Osteocyte (in vitro differentiated cells): Measurements from ENCODE around the gene PRR20G. TPM values are rescaled to one million over a fixed set of nuclear protein-coding genes. Genes with fewer than 3 reads are reported as not detected.

Experiments used
- DNase-seq: peaks from one replicate; pipeline ENCODE4 v3.0.0; 2021; ENCODE audit warnings: mixed read lengths; ENCODE audit not compliant: unreplicated experiment; ENCODE audit errors: extremely low spot score
- H3K27ac Mint-ChIP-seq: one replicate; pipeline ENCODE4 v1.8.0; 2021; ENCODE audit warnings: mild to moderate bottlenecking, mixed read lengths; ENCODE audit not compliant: unreplicated experiment
- H3K27me3 Mint-ChIP-seq: one replicate; pipeline ENCODE4 v1.8.0; 2021; ENCODE audit warnings: mixed read lengths; ENCODE audit not compliant: unreplicated experiment
- H3K36me3 Mint-ChIP-seq: one replicate; pipeline ENCODE4 v1.8.0; 2021; ENCODE audit warnings: mixed read lengths; ENCODE audit not compliant: unreplicated experiment
- H3K4me1 Mint-ChIP-seq: one replicate; pipeline ENCODE4 v1.8.0; 2021; ENCODE audit warnings: mixed read lengths; ENCODE audit not compliant: unreplicated experiment
- H3K4me3 Mint-ChIP-seq: one replicate; pipeline ENCODE4 v1.8.0; 2021; ENCODE audit warnings: mild to moderate bottlenecking, moderate library complexity, mixed read lengths; ENCODE audit not compliant: unreplicated experiment
- H3K9me3 Mint-ChIP-seq: one replicate; pipeline ENCODE4 v1.8.0; 2021; ENCODE audit warnings: mixed read lengths; ENCODE audit not compliant: unreplicated experiment
- CTCF ChIP-seq: fragments of 200-600 bp; sonication (generic); IDR thresholded peaks from 2 replicates; pipeline ENCODE4 v1.5.0; 2021; ENCODE audit warnings: antibody characterized with exemption, mild to moderate bottlenecking, moderate library complexity
- long read RNA-seq: library from polyadenylated mRNA; unstranded; transcript quantifications from one replicate; pipeline ENCODE4 v2.0.0, GENCODE V29; 2021
- total RNA-seq: library from RNA; stranded (reverse); gene quantifications from 2 replicates; pipeline ENCODE4 v1.2.1, GENCODE V29; 2021

PRR20G gene
- total RNA-seq = not detected in 2 replicates
- long read RNA-seq = 0 reads

GRCh38 chr3:127287840-127288239 lies at the start of gene PRR20G:
Gene PRR20G, minus strand, starts transcription at chr3:127288046. Its CDS starts 681 bp downstream, at chr3:127287365.
- Mint-ChIP-seq H3K36me3 (no peaks in the 10 kb centered on the region), H3K9me3 (peaks cover 18% of the 10 kb centered on the region)
- DNase-seq = no peak

GRCh38 chr3:127337001-127337400 lies 49.2 kb upstream of the PRR20G start:
- Mint-ChIP-seq H3K36me3 (no peaks in the 10 kb centered on the region), H3K9me3 (peaks cover 17% of the 10 kb centered on the region), H3K4me1 (no peaks in the 10 kb centered on the region), H3K27me3 (no peaks in the 10 kb centered on the region), H3K4me3 (no peak overlapping the region), H3K27ac (no peak overlapping the region)
- peak; percentile 77 for DNase-seq
- no peak for TF ChIP-seq CTCF

More at GRCh38 chr3:127287840-127288239, at the start of gene PRR20G:
- TF ChIP-seq CTCF = no peak
- Mint-ChIP-seq H3K27me3 (no peaks in the 10 kb centered on the region), H3K27ac (no peak within 1 kb of the TSS), H3K4me1 (peaks cover 4% of the 10 kb centered on the region), H3K4me3 (no peak within 1 kb of the TSS)

- no peaks in the 10 kb centered on the region for H3K4me1 Mint-ChIP-seq
- peak; percentile 79 for DNase-seq
- H3K4me3 Mint-ChIP-seq = no peak overlapping the region
- peaks cover 17% of the 10 kb centered on the region for H3K9me3 Mint-ChIP-seq
- no peaks in the 10 kb centered on the region for H3K36me3 Mint-ChIP-seq
- TF ChIP-seq CTCF = no peak
- no peaks in the 10 kb centered on the region for H3K27me3 Mint-ChIP-seq
- no peak overlapping the region for H3K27ac Mint-ChIP-seq
Measured at GRCh38 chr3:127336101-127336500, 48.3 kb upstream of the PRR20G start.

GRCh38 chr3:127330385-127330784 lies 42.5 kb upstream of the PRR20G start:
- Mint-ChIP-seq H3K9me3 (peaks cover 24% of the 10 kb centered on the region), H3K27ac (no peak overlapping the region), H3K4me1 (no peaks in the 10 kb centered on the region), H3K36me3 (no peaks in the 10 kb centered on the region), H3K27me3 (peaks cover 4% of the 10 kb centered on the region), H3K4me3 (no peak overlapping the region)
- TF ChIP-seq CTCF = no peak
- DNase-seq = no peak

GRCh38 chr3:127329631-127330285 lies 41.9 kb upstream of the PRR20G start:
- no peak overlapping the region for H3K4me3 Mint-ChIP-seq
- DNase-seq = no peak
- H3K36me3 Mint-ChIP-seq = no peaks in the 10 kb centered on the region
- no peak for TF ChIP-seq CTCF
- H3K27me3 Mint-ChIP-seq = peaks cover 4% of the 10 kb centered on the region
- H3K27ac Mint-ChIP-seq = no peak overlapping the region
- no peaks in the 10 kb centered on the region for H3K4me1 Mint-ChIP-seq
- H3K9me3 Mint-ChIP-seq = peaks cover 22% of the 10 kb centered on the region
